ENCODE measurements around the gene SENP3. TPM values are rescaled to one million over a fixed set of nuclear protein-coding genes. Genes with fewer than 3 reads are reported as not detected.
"Not testable (repeated sequence)": the region's sequence is repeated elsewhere in the genome, so short reads cannot be mapped to it uniquely, and the experiment has no call there.

SENP3 gene
- total RNA-seq, 1 donor from 2014 or later = 57.6 TPM

GRCh38 chr17:7590743-7591142, 29.0 kb downstream of the SENP3 start:
- Histone ChIP-seq H3K9me3 (no peaks in the 10 kb centered on the region), H3K4me1 (peaks cover 4% of the 10 kb centered on the region), H3K27ac (no peak overlapping the region), H3K27me3 (no peaks in the 10 kb centered on the region), H3K4me3 (no peak overlapping the region), H3K36me3 (peaks cover 63% of the 10 kb centered on the region)
- ATAC-seq (no peak), DNase-seq (no peak)
- intact Hi-C loops (cut with DNase I) = no loop called here
- no peak for TF ChIP-seq CTCF (IDR thresholded peaks at IDR 0.05)

- H3K4me1 ChIP-seq = peaks cover 4% of the 10 kb centered on the region
- H3K27me3 ChIP-seq = no peaks in the 10 kb centered on the region
- no peaks in the 10 kb centered on the region for H3K9me3 ChIP-seq
- H3K27ac ChIP-seq = no peak overlapping the region
- no peak overlapping the region for H3K4me3 ChIP-seq
- intact Hi-C loops (cut with DNase I) = no loop called here
- ATAC-seq = no peak
- H3K36me3 ChIP-seq = peaks cover 71% of the 10 kb centered on the region
- no peak for TF ChIP-seq CTCF (IDR thresholded peaks at IDR 0.05)
- no peak for DNase-seq
These were observed 29.9 kb downstream of the SENP3 start for GRCh38 chr17:7591596-7591995.

GRCh38 chr17:7592422-7593021, 30.8 kb downstream of the SENP3 start:
- Histone ChIP-seq H3K9me3 (no peaks in the 10 kb centered on the region), H3K4me1 (peaks cover 4% of the 10 kb centered on the region), H3K36me3 (peaks cover 74% of the 10 kb centered on the region), H3K27me3 (no peaks in the 10 kb centered on the region), H3K4me3 (no peak overlapping the region), H3K27ac (no peak overlapping the region)
- TF ChIP-seq CTCF (IDR thresholded peaks at IDR 0.05) = no peak
- ATAC-seq (no peak), DNase-seq (no peak)
- intact Hi-C loops (cut with DNase I) = no loop called here

- Histone ChIP-seq H3K9me3 (no peaks in the 10 kb centered on the region), H3K27ac (no peak overlapping the region), H3K4me3 (no peak overlapping the region), H3K4me1 (peaks cover 4% of the 10 kb centered on the region), H3K36me3 (peaks cover 75% of the 10 kb centered on the region), H3K27me3 (no peaks in the 10 kb centered on the region)
- DNase-seq (no peak), ATAC-seq (no peak)
- TF ChIP-seq CTCF (IDR thresholded peaks at IDR 0.05) = no peak
- intact Hi-C loops (cut with DNase I) = no loop called here
These were observed 31.6 kb downstream of the SENP3 start for GRCh38 chr17:7593296-7593695.

- H3K4me3 ChIP-seq; H3K27me3 ChIP-seq; intact Hi-C loops (cut with DNase I); H3K9me3 ChIP-seq; DNase-seq; ATAC-seq; H3K27ac ChIP-seq; H3K4me1 ChIP-seq: not testable (repeated sequence)
- H3K36me3 ChIP-seq = peaks cover 96% of the 10 kb centered on the region
These were observed 35.8 kb downstream of the SENP3 start for GRCh38 chr17:7597561-7597960.

- Histone ChIP-seq H3K9me3 (no peaks in the 10 kb centered on the region), H3K27me3 (no peaks in the 10 kb centered on the region), H3K36me3 (peaks cover 64% of the 10 kb centered on the region), H3K4me3 (no peak overlapping the region), H3K27ac (no peak overlapping the region), H3K4me1 (peaks cover 9% of the 10 kb centered on the region)
- intact Hi-C loops (cut with DNase I) = no loop called here
- DNase-seq (no peak), ATAC-seq (no peak)
- TF ChIP-seq CTCF (IDR thresholded peaks at IDR 0.05) = no peak
These were observed 44.6 kb downstream of the SENP3 start for GRCh38 chr17:7606280-7606679.
